ENCODE data around the gene RAE1. TPM values are rescaled to one million over a fixed set of nuclear protein-coding genes. Genes with fewer than 3 reads are reported as not detected.
A peak's percentile ranks its signal among the peaks of the same experiment; 100 is the strongest.

The RAE1 gene
- total RNA-seq, 1 experiment from 2014 or later = 46.3 TPM

DNA sequence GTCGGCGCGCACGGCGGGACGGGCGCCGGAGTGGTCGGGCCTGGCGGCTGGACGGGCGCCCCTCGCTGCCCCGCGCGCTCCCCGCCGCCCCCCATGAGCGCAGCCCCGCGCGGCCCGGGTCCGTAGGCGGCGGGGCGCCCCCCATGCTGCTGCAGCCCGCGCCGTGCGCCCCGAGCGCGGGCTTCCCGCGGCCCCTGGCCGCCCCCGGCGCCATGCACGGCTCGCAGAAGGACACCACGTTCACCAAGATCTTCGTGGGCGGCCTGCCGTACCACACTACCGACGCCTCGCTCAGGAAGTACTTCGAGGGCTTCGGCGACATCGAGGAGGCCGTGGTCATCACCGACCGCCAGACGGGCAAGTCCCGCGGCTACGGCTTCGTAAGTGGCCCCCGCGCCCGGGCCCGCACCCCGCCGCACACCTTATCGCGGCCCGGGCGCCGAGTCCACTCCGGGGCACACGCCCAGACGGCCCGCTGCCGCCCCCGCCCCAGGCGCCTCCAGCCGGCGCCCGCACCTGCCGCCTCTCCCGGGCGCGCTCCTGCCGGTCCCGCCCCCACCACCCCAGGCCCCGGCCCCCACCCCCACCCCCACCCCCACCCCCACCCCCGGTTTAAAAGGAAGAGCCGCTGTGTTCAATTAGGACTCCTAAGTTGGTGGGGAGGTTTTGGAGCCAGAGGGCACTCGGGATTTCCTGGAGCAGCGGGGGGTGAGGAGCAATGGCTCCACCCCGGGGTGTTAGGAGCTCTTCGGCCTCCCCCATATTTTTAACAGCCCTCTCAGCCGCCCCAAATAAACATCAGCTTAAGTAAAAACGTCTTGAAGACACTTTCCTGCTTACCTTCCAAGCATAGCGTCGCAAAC lies 40.6 kb downstream of the RAE1 start:
- DNase-seq (ENCODE audit: low read depth, low spot score) = no peak

DNA sequence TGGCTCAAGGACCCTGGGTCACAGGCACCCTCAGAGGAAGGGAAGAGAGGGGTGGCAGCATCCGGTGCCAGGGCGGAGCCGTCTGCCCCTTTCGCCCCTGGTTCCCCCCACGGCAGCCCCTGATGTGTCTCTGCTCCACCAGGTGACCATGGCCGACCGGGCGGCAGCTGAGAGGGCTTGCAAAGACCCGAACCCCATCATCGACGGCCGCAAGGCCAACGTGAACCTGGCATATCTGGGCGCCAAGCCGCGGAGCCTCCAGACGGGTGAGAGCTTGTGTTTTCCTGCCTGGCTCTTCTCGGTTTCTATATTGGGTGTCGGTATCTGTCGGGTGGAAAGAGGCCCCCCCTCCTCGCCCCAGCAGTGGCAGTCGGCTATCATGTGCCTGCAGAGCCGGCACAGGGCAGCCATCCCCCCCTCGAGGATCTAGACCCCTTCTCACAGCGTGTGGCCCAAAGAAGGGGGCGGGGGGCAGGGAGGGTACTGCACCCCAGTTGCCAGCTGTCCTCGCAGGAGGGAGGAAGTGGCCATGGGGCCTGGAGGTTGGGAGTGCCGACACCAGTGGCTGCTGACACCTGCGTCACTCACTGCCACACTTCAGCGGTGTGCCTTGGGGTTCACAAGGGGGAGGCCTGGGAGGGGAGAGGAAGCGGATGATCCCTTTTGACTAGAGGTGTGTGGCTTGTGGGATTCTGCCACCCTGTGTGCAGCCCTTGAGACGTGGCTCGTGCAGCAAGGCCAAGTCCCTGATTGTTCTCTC lies 41.6 kb downstream of the RAE1 start:
- Histone ChIP-seq H3K4me1 (ENCODE audit: control insufficient read depth in 1 of 2, insufficient read depth in 2 of 2, low read length in 2 of 2) (peaks cover 24 to 38% of the 10 kb centered on the region in 2 experiments), H3K27ac (ENCODE audit: low read depth, low read length) (peak overlapping the region; percentile 55; the same call in 1 of the 2 replicates), H4K20me1 (ENCODE audit: insufficient read depth) (no peaks in the 10 kb centered on the region), H2AFZ (ENCODE audit: low read depth, low read length, poor library complexity, severe bottlenecking) (no peak overlapping the region), H3K9me2 (ENCODE audit: insufficient read depth) (no peaks in the 10 kb centered on the region), H3K9me3 (ENCODE audit: control insufficient read depth in 1 of 2, insufficient read depth in 1 of 2, low read depth in 1 of 2, low read length in 2 of 2) (no peaks in the 10 kb centered on the region), H3K36me3 (ENCODE audit: control insufficient read depth in 1 of 2, insufficient read depth in 2 of 2, low read length in 2 of 2) (peaks cover 18 to 25% of the 10 kb centered on the region in 2 experiments; a peak in 3 of 4 replicates), H3K79me2 (ENCODE audit: insufficient read depth, low read length) (peaks cover 56% of the 10 kb centered on the region), H3K27me3 (ENCODE audit: insufficient read depth, low read length) (no peaks in the 10 kb centered on the region), H3K4me2 (ENCODE audit: low read length) (peak overlapping the region; percentile 90), H3K9ac (ENCODE audit: low read length) (peak overlapping the region; percentile 69), H3K4me3 (replicated peaks in 1 of 2; ENCODE audit: low read depth in 1 of 2, low read length in 2 of 2) (peak overlapping the region; percentile 66 to 77)
- no peak for TF ChIP-seq CEBPB (IDR thresholded peaks at IDR 0.05; ENCODE audit: low read depth)
- TF ChIP-seq JUND (IDR thresholded peaks at IDR 0.05) = no peak
- TF ChIP-seq, protein P1, sequence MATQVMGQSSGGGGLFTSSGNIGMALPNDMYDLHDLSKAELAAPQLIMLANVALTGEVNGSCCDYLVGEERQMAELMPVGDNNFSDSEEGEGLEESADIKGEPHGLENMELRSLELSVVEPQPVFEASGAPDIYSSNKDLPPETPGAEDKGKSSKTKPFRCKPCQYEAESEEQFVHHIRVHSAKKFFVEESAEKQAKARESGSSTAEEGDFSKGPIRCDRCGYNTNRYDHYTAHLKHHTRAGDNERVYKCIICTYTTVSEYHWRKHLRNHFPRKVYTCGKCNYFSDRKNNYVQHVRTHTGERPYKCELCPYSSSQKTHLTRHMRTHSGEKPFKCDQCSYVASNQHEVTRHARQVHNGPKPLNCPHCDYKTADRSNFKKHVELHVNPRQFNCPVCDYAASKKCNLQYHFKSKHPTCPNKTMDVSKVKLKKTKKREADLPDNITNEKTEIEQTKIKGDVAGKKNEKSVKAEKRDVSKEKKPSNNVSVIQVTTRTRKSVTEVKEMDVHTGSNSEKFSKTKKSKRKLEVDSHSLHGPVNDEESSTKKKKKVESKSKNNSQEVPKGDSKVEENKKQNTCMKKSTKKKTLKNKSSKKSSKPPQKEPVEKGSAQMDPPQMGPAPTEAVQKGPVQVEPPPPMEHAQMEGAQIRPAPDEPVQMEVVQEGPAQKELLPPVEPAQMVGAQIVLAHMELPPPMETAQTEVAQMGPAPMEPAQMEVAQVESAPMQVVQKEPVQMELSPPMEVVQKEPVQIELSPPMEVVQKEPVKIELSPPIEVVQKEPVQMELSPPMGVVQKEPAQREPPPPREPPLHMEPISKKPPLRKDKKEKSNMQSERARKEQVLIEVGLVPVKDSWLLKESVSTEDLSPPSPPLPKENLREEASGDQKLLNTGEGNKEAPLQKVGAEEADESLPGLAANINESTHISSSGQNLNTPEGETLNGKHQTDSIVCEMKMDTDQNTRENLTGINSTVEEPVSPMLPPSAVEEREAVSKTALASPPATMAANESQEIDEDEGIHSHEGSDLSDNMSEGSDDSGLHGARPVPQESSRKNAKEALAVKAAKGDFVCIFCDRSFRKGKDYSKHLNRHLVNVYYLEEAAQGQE (IDR thresholded peaks at IDR 0.05; ENCODE audit: low read depth) = no peak
- no peak for TF ChIP-seq EGR1 (IDR thresholded peaks at IDR 0.05; ENCODE audit: low read depth)
- TF ChIP-seq, protein P2, sequence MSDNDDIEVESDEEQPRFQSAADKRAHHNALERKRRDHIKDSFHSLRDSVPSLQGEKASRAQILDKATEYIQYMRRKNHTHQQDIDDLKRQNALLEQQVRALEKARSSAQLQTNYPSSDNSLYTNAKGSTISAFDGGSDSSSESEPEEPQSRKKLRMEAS (IDR thresholded peaks at IDR 0.05) = no peak
- TF ChIP-seq POLR2A (IDR thresholded peaks at IDR 0.05; ENCODE audit: borderline replicate concordance, extremely low read depth, insufficient read depth, insufficient read length) = no peak
- no peak for TF ChIP-seq SIN3A (IDR thresholded peaks at IDR 0.05; ENCODE audit: low read depth)
- no peak for TF ChIP-seq FOSL1 (IDR thresholded peaks at IDR 0.05; ENCODE audit: low read depth)
- TF ChIP-seq EZH2 (IDR thresholded peaks at IDR 0.05) = no peak
- intact Hi-C loops (cut with micrococcal nuclease) = no loop called here
- DNase-seq (ENCODE audit: low read depth, low spot score) (no peak), ATAC-seq (no peak)
- TSS peak; percentile 57 for BruUV-seq (replicated peaks)
- ChIA-PET RAD21 (ENCODE audit: low non-redundant PET in 1 of 2, low total read pairs in 2 of 2, uncharacterized antibody in 2 of 2, unreplicated experiment in 2 of 2) (no interaction called here), POLR2A (no interaction called here), CTCF (no interaction called here)

More for the DNA sequence above, 40.6 kb downstream of the RAE1 start:
- Histone ChIP-seq H3K36me3 (ENCODE audit: control insufficient read depth in 1 of 2, insufficient read depth in 2 of 2, low read length in 2 of 2) (peaks cover 18% of the 10 kb centered on the region in 2 experiments; a peak in 3 of 4 replicates), H2AFZ (ENCODE audit: low read depth, low read length, poor library complexity, severe bottlenecking) (no peak overlapping the region), H3K4me2 (ENCODE audit: low read length) (peak overlapping the region; percentile 90), H3K79me2 (ENCODE audit: insufficient read depth, low read length) (peaks cover 47% of the 10 kb centered on the region), H3K4me3 (replicated peaks in 1 of 2; ENCODE audit: low read depth in 1 of 2, low read length in 2 of 2) (peak overlapping the region; percentile 66 to 77), H3K9me2 (ENCODE audit: insufficient read depth) (no peaks in the 10 kb centered on the region), H3K27ac (ENCODE audit: low read depth, low read length) (peak overlapping the region; percentile 83), H3K4me1 (ENCODE audit: control insufficient read depth in 1 of 2, insufficient read depth in 2 of 2, low read length in 2 of 2) (peaks cover 24 to 38% of the 10 kb centered on the region in 2 experiments), H3K27me3 (ENCODE audit: insufficient read depth, low read length) (no peaks in the 10 kb centered on the region), H3K9me3 (ENCODE audit: control insufficient read depth in 1 of 2, insufficient read depth in 1 of 2, low read depth in 1 of 2, low read length in 2 of 2) (no peaks in the 10 kb centered on the region), H3K9ac (ENCODE audit: low read length) (peak overlapping the region; percentile 74), H4K20me1 (ENCODE audit: insufficient read depth) (no peaks in the 10 kb centered on the region)
- BruUV-seq (replicated peaks) = no TSS peak
- RAD21 ChIA-PET (ENCODE audit: low non-redundant PET in 1 of 2, low total read pairs in 2 of 2, uncharacterized antibody in 2 of 2, unreplicated experiment in 2 of 2) = no interaction called here
- ATAC-seq = peak; percentile 26
- POLR2A ChIA-PET = interaction anchor here (0.9 kb wide), 1 partner anchor 24 kb away, joined by 3 read pairs; no protein-coding TSS in a partner anchor
- CTCF ChIA-PET = interaction anchor here (0.6 to 0.7 kb wide), 2 partner anchors 10 to 81 kb away, joined by 3 to 4 read pairs; no protein-coding TSS in a partner anchor
- TF ChIP-seq POLR2AphosphoS5 (IDR thresholded peaks at IDR 0.05; ENCODE audit: low read depth, low read length) (peak; percentile 31; the same call in 1 of the 2 replicates), SP1 (IDR thresholded peaks at IDR 0.05; ENCODE audit: low read depth) (no peak), POLR2A (IDR thresholded peaks at IDR 0.05; ENCODE audit: borderline replicate concordance, extremely low read depth, insufficient read depth, insufficient read length) (peak; percentile 44), ZFX (IDR thresholded peaks at IDR 0.05) (peak; percentile 72; the same call in 1 of the 2 replicates)
- intact Hi-C loops (cut with micrococcal nuclease) = no loop called here

All from HCT116 (cell line).